GM12874 (cell line): ENCODE data around the gene MYO1E.

Experiments
- TF ChIP-seq, protein P1 (sequence below): IDR thresholded peaks from 2 replicates; pipeline ENCODE4 v1.5.1; 2011; ENCODE audit warnings: low read depth, mild to moderate bottlenecking, control low read depth, low read length, moderate library complexity; ENCODE audit not compliant: insufficient read depth

MYO1E gene

DNA sequence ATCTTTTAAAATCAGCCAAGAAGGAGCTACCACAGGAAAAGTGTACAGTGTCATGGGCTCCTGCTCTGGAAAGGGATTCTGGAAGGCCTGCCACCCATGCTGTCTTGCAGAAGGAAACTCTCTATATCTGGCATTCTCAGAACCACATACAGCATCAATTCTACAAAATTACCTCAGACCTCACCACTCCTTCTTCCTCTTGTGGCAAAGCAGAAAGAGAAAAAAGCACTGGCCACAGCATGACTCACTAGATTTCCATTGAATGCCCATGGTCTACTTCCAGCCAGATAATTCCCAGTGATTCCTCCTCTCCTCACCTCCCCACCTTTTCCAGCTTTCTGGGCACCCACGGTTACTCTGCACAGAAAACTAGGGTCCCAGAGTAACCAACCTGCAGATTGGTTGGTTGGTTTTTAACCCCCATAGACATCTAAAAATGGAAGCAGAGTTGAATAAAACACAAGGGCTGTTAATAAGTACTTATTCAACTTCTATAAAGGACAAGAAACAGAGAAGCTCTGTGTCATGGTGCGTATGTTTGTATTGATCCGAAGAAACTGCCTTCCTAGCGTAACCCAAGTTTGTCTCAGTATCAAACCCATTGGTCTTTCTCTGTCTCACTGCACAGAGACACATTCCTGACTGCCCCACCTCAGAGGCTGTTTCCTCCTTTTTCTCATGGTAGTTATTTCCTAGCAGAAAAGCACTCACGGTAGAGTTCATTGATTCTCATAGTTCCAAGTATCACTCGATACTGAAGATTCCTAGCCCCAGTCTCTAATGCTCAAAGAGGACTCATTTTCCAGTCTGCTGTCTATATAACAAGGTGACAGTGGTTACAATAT, 98.3 kb downstream of the MYO1E start:
- TF ChIP-seq, protein P1, sequence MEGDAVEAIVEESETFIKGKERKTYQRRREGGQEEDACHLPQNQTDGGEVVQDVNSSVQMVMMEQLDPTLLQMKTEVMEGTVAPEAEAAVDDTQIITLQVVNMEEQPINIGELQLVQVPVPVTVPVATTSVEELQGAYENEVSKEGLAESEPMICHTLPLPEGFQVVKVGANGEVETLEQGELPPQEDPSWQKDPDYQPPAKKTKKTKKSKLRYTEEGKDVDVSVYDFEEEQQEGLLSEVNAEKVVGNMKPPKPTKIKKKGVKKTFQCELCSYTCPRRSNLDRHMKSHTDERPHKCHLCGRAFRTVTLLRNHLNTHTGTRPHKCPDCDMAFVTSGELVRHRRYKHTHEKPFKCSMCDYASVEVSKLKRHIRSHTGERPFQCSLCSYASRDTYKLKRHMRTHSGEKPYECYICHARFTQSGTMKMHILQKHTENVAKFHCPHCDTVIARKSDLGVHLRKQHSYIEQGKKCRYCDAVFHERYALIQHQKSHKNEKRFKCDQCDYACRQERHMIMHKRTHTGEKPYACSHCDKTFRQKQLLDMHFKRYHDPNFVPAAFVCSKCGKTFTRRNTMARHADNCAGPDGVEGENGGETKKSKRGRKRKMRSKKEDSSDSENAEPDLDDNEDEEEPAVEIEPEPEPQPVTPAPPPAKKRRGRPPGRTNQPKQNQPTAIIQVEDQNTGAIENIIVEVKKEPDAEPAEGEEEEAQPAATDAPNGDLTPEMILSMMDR: no peak

GRCh38 chr15:59273234-59273633, 99.4 kb downstream of the MYO1E start:
- TF ChIP-seq, protein P1: no peak

- TF ChIP-seq, protein P1: no peak
These were observed 101.0 kb downstream of the MYO1E start for GRCh38 chr15:59271595-59272201.

- TF ChIP-seq, protein P1: no peak
These were observed 103.7 kb downstream of the MYO1E start for GRCh38 chr15:59268852-59269407.

DNA sequence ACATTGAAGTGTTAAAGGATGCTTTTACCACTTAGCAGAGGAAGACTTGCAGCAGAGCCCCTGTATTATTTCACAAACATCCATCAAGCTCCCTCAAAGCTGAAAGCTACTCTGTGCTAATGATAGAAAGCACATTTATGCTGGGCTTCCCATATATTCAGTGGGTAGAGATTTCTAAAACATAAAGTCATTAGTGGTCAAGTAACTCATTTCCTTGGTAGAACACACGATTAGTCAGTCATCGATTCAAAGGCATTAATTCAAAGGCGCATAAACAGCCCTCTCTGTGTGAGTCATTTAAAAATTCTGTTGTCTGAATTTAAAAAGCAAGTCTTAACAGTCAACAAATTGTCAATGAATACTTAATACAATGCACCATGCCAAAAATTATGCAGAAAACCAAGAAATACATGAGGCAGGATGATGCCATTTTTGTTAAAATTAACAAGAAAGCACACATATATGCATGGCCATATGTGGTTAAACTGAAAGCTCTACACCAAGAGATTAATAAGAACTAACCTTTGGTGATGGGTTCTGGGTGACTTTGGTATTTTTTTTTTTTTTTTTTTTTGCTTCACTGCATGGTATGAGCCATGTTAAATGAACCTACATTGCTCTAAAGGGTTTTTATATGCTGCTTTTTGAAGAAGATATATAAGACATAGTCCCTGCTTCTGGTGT, 104.4 kb downstream of the MYO1E start:
- TF ChIP-seq, protein P1: no peak

DNA sequence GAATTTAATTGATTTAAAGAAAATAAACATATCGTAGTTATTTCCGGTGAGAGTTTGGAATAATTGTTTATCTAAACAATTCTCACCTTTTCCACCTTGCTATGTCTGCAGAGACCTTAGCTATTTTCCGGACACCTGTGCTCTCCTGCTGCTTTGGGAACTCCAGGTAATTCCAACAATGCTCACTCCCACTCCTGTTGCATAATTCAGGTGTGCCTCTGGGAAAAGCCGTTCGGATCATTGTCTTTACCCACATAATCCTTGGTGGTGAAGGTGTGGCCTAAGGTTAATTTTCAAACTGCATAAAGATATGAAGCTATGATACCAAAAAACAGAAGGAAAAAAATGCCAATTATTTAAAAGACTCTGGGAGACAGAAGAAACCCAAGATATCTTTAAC, 106.6 kb downstream of the MYO1E start:
- TF ChIP-seq, protein P1: no peak

DNA sequence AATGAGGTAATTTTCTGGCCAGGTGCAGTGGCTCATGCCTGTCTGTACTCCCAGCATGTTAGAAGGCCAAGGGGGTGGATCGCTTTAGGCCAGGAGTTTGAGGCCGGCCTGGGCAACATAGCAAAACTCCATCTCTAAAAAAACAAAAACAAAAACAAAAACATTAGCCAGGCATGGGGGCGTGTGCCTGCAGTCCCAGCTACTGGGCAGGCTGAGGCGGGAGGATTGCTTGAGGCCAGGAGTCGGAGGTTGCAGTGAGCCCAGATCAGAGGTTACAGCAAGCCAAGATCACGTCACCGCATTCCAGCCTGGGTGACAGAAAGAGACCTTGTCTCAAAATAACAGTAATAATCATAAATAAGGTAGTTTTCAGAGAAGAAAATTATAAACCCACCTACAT, 110.4 kb downstream of the MYO1E start:
- TF ChIP-seq, protein P1: no peak
